Glutamatergic neuron (in vitro differentiated cells): ENCODE data around the gene MYH6. TPM values are rescaled to one million over a fixed set of nuclear protein-coding genes. Genes with fewer than 3 reads are reported as not detected.

Source experiments
- DNase-seq: peaks from one replicate; pipeline ENCODE4 v3.0.0; 2022
- H3K27ac Mint-ChIP-seq: one replicate; pipeline ENCODE4 v1.8.0; 2020; ENCODE audit warnings: mild to moderate bottlenecking, mixed read lengths, inconsistent platforms; ENCODE audit not compliant: unreplicated experiment
- H3K27me3 Mint-ChIP-seq: one replicate; pipeline ENCODE4 v1.8.0; 2020; ENCODE audit warnings: mild to moderate bottlenecking, moderate library complexity, mixed read lengths, inconsistent platforms; ENCODE audit not compliant: unreplicated experiment
- H3K36me3 Mint-ChIP-seq: one replicate; pipeline ENCODE4 v1.8.0; 2020; ENCODE audit warnings: mild to moderate bottlenecking, mixed read lengths, inconsistent platforms; ENCODE audit not compliant: unreplicated experiment
- H3K4me1 Mint-ChIP-seq: one replicate; pipeline ENCODE4 v1.8.0; 2020; ENCODE audit warnings: mild to moderate bottlenecking, low read depth, mixed read lengths, inconsistent platforms; ENCODE audit not compliant: unreplicated experiment
- H3K4me3 Mint-ChIP-seq: one replicate; pipeline ENCODE4 v1.8.0; 2020; ENCODE audit warnings: mild to moderate bottlenecking, mixed read lengths, inconsistent platforms; ENCODE audit not compliant: unreplicated experiment
- H3K9me3 Mint-ChIP-seq: one replicate; pipeline ENCODE4 v1.8.0; 2020; ENCODE audit warnings: mild to moderate bottlenecking, moderate library complexity, mixed read lengths, inconsistent platforms; ENCODE audit not compliant: unreplicated experiment
- total RNA-seq: library from RNA; stranded (reverse); fragmentation: NEBNext Ultra II Directional; extraction: Animal tissue kit (Norgen Biotek cat#: 25700); gene quantifications from one replicate; pipeline ENCODE4 v1.2.1, GENCODE V29; 2021; ENCODE audit not compliant: unreplicated experiment
- TF ChIP-seq, protein P1 (sequence below): fragments of 200-600 bp; sonication (generic); IDR thresholded peaks from one replicate; pipeline ENCODE4 v1.5.0; 2021; ENCODE audit not compliant: partially characterized antibody, unreplicated experiment

MYH6 gene
- total RNA-seq, 1 donor from 2014 or later, result not detected

DNA sequence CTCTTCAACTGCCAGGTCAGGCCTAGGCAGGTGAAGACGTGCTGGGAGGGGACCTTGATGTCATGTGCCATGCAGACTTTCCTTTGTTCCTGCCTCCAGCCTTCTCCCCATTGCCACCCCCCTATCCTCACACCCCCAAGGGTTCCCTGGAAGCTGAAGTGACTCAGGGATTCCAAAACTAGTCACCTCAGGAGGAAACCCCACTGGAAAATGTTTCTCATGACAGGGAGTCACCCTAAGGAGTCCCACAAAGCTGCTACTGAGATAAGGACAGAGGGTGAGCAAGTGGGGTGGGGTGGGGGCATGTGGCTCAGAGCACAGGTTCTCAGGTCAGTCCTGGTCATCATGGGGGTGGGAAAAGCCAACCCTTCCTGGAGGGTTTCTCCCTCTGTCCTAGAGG lies 37.9 kb downstream of the MYH6 start:
- Mint-ChIP-seq H3K9me3 (peaks cover 10% of the 10 kb centered on the region), H3K4me3 (no peak overlapping the region), H3K4me1 (peaks cover 7% of the 10 kb centered on the region), H3K36me3 (no peaks in the 10 kb centered on the region), H3K27me3 (peaks cover 12% of the 10 kb centered on the region), H3K27ac (no peak overlapping the region)
- TF ChIP-seq, protein P1, sequence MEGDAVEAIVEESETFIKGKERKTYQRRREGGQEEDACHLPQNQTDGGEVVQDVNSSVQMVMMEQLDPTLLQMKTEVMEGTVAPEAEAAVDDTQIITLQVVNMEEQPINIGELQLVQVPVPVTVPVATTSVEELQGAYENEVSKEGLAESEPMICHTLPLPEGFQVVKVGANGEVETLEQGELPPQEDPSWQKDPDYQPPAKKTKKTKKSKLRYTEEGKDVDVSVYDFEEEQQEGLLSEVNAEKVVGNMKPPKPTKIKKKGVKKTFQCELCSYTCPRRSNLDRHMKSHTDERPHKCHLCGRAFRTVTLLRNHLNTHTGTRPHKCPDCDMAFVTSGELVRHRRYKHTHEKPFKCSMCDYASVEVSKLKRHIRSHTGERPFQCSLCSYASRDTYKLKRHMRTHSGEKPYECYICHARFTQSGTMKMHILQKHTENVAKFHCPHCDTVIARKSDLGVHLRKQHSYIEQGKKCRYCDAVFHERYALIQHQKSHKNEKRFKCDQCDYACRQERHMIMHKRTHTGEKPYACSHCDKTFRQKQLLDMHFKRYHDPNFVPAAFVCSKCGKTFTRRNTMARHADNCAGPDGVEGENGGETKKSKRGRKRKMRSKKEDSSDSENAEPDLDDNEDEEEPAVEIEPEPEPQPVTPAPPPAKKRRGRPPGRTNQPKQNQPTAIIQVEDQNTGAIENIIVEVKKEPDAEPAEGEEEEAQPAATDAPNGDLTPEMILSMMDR, result no peak
- DNase-seq, result no peak

DNA sequence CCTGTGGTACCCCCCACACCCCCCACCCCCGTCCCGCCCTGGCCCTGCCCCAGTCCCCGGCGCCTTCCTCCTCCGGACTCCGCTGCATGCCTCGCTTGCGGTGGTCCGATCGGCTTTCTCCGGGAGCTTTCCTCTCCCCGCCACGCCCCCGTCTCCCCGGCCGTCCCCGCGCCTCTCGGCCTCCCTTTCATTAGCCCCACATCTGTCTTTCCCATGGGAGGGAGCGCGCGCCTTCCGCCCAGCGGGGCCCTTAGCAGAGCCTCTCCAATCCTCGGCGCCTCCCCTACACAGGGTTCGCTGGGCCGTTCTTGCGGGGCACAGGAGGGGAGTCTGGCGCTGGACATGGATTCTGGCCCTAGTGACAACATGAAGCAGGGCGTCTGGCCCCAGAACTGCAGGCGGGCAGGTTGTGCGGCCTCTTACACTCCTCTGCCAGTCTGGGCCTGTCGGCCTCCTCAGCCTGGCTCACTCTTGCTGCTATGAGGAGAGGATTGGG lies 41.6 kb downstream of the MYH6 start:
- Mint-ChIP-seq H3K4me1 (peaks cover 15% of the 10 kb centered on the region), H3K4me3 (peak overlapping the region; percentile 71), H3K36me3 (no peaks in the 10 kb centered on the region), H3K9me3 (peaks cover 17% of the 10 kb centered on the region), H3K27ac (peak overlapping the region; percentile 88), H3K27me3 (peaks cover 19% of the 10 kb centered on the region)
- peak; percentile 83 for DNase-seq
- TF ChIP-seq, protein P1, result no peak

DNA sequence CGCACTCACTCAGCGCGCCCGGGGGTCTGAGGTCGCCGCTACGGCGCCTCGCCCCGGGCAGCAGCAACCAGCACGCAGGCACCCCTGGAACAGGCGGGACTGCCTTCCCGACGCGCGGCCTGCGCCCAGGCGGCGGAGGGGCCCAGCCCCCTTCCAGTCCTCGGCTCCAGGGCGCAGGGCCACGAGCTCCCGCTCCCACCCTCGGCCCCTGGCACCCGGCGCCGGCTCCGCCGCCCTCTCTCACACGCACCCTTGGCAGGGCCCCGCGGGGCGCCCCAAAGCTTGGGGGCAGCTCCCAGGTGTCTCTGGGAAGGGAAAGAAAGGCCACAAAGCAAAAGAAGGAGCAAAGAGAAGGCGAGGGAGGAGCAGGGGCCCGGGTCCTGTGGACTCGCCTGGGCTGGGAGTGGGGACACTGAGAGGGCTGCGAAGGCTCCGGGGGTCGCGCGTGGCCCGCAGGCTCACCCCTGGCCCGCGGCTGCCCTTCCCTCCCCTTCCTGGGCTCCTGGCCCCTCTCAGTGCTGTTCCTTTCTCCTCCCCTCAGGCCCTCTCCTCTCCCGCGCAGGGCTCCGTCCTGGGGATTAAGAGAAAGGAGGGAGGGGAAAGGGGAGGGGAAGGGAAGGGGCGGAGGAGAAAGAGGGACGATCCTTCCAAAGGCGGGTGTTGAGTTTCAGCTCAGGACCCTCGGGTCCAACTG lies 42.2 kb downstream of the MYH6 start:
- Mint-ChIP-seq H3K27me3 (peaks cover 18% of the 10 kb centered on the region), H3K27ac (no peak overlapping the region), H3K36me3 (peaks cover 4% of the 10 kb centered on the region), H3K9me3 (peaks cover 21% of the 10 kb centered on the region), H3K4me1 (peaks cover 19% of the 10 kb centered on the region), H3K4me3 (peak overlapping the region; percentile 70)
- TF ChIP-seq, protein P1, result no peak
- peak; percentile 75 for DNase-seq

DNA sequence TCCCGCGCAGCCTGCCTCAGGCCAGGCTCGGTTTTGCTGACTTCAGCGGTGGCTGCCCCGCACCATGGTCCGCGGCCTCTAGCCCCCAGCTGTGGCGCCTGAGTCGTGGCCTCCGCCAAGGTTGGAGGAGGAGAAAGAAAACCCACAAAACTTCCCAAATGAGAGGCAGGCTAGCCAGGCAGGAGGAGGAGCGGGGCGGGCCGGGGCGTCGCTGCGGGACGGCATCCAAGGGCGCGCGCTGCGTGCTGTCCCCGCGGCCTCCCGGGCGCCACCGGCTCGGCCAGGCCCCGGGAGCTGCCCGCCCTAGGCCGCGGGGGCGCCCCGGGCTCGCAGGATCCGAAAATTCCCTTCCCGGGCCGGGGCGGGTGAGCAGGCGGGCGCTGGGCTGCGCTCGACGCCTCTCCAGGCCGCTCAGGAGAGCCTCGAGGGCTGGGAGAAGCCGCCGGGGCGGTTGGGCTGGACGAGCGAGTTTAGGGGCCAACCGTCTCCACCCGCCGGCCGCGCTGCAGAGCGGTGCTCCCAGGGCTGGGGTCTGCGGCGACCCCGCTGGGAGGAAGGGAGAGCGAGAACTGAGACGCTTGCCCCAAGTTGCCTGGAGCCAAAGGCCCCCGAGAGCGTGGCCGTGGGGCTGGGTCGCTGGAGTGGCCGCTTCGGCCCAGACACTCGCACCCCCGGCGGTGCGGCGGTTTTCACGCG lies 42.9 kb downstream of the MYH6 start, which contains the start of gene EFS:
Gene EFS, minus strand, starts transcription at position 137 of the 696 bp plus-strand sequence. CDS start 147 bp downstream, outside the sequence.
- Mint-ChIP-seq H3K4me1 (peaks cover 20% of the 10 kb centered on the region), H3K9me3 (peaks cover 22% of the 10 kb centered on the region), H3K27ac (peak within 1 kb of the TSS; percentile 99), H3K36me3 (peaks cover 6% of the 10 kb centered on the region), H3K27me3 (peaks cover 21% of the 10 kb centered on the region), H3K4me3 (peak within 1 kb of the TSS; percentile 92)
- DNase-seq, result peak; percentile 50
- TF ChIP-seq, protein P1, result no peak
